ENCODE data around the gene TULP4. TPM values are rescaled to one million over a fixed set of nuclear protein-coding genes. Genes with fewer than 3 reads are reported as not detected.

TULP4 gene
- total RNA-seq, 6 experiments from 2014 or later: 27.0 to 42.4 (median 32.3) TPM

GRCh38 chr6:158328952-158329351 lies 16.7 kb downstream of the TULP4 start:
- Histone ChIP-seq H3K36me3 (no peaks in the 10 kb centered on the region), H3K9me3 (no peaks in the 10 kb centered on the region), H3K4me3 (no peak overlapping the region), H3K27ac (no peak overlapping the region), H3K27me3 (no peaks in the 10 kb centered on the region), H3K4me1 (no peaks in the 10 kb centered on the region)
- ATAC-seq: no peak
- intact Hi-C loops (cut with DNase I): no loop called here
- TF ChIP-seq POLR2A (IDR thresholded peaks at IDR 0.05) (no peak), CTCF (IDR thresholded peaks at IDR 0.05) (no peak)
- DNase-seq: no peak
- 0% methylated on average over 1 of the region's 1 CpG for WGBS (ENCODE audit: insufficient coverage, low coverage, low lambda C conversion rate, missing lambda C conversion rate)

GRCh38 chr6:158329531-158329930 lies 17.3 kb downstream of the TULP4 start:
- no peak for DNase-seq
- Histone ChIP-seq H3K4me3 (no peak overlapping the region), H3K27me3 (no peaks in the 10 kb centered on the region), H3K36me3 (no peaks in the 10 kb centered on the region), H3K9me3 (no peaks in the 10 kb centered on the region), H3K27ac (no peak overlapping the region), H3K4me1 (no peaks in the 10 kb centered on the region)
- intact Hi-C loops (cut with DNase I): no loop called here
- TF ChIP-seq CTCF (IDR thresholded peaks at IDR 0.05): no peak
- no peak for TF ChIP-seq POLR2A (IDR thresholded peaks at IDR 0.05)
- 89% methylated on average over 1 of the region's 1 CpG for WGBS (ENCODE audit: insufficient coverage, low coverage, low lambda C conversion rate, missing lambda C conversion rate)
- ATAC-seq: no peak

GRCh38 chr6:158330016-158330415 lies 17.8 kb downstream of the TULP4 start:
- no peaks in the 10 kb centered on the region for H3K36me3 ChIP-seq
- H3K27me3 ChIP-seq: no peaks in the 10 kb centered on the region
- no peaks in the 10 kb centered on the region for H3K9me3 ChIP-seq
- H3K4me3 ChIP-seq: no peak overlapping the region
- no peaks in the 10 kb centered on the region for H3K4me1 ChIP-seq
- DNase-seq: no peak
- intact Hi-C loops (cut with DNase I): no loop called here
- 65% methylated on average over 2 of the region's 2 CpGs for WGBS (ENCODE audit: insufficient coverage, low coverage, low lambda C conversion rate, missing lambda C conversion rate)
- no peak for TF ChIP-seq CTCF (IDR thresholded peaks at IDR 0.05)
- TF ChIP-seq POLR2A (IDR thresholded peaks at IDR 0.05): no peak
- H3K27ac ChIP-seq: no peak overlapping the region
- ATAC-seq: no peak

GRCh38 chr6:158332237-158332636 lies 20.0 kb downstream of the TULP4 start:
- Histone ChIP-seq H3K27me3 (no peaks in the 10 kb centered on the region), H3K27ac (no peak overlapping the region), H3K4me1 (peaks cover 0 to 1% (median 0%) of the 10 kb centered on the region in 4 donors), H3K4me3 (no peak overlapping the region), H3K9me3 (no peaks in the 10 kb centered on the region), H3K36me3 (no peaks in the 10 kb centered on the region)
- intact Hi-C loops (cut with DNase I): no loop called here
- DNase-seq (no peak), ATAC-seq (peak; percentile 67 to 95 (median 86))
- TF ChIP-seq CTCF (IDR thresholded peaks at IDR 0.05) (no peak), POLR2A (IDR thresholded peaks at IDR 0.05) (no peak)
- WGBS (ENCODE audit: insufficient coverage, low coverage, low lambda C conversion rate, missing lambda C conversion rate): 48% methylated on average over 2 of the region's 2 CpGs

- 88% methylated on average over 4 of the region's 4 CpGs for WGBS (ENCODE audit: insufficient coverage, low coverage, low lambda C conversion rate, missing lambda C conversion rate)
- no peaks in the 10 kb centered on the region for H3K36me3 ChIP-seq
- DNase-seq (no peak), ATAC-seq (no peak)
- intact Hi-C loops (cut with DNase I): no loop called here
- no peaks in the 10 kb centered on the region for H3K9me3 ChIP-seq
- H3K27me3 ChIP-seq: no peaks in the 10 kb centered on the region
- no peak overlapping the region for H3K27ac ChIP-seq
- H3K4me1 ChIP-seq: peaks cover 0 to 4% (median 0%) of the 10 kb centered on the region in 4 donors
- no peak overlapping the region for H3K4me3 ChIP-seq
- no peak for TF ChIP-seq POLR2A (IDR thresholded peaks at IDR 0.05)
- no peak for TF ChIP-seq CTCF (IDR thresholded peaks at IDR 0.05)
Observed at GRCh38 chr6:158333094-158333493, 20.8 kb downstream of the TULP4 start.
